ENCODE results near the gene TCF7.

DNA sequence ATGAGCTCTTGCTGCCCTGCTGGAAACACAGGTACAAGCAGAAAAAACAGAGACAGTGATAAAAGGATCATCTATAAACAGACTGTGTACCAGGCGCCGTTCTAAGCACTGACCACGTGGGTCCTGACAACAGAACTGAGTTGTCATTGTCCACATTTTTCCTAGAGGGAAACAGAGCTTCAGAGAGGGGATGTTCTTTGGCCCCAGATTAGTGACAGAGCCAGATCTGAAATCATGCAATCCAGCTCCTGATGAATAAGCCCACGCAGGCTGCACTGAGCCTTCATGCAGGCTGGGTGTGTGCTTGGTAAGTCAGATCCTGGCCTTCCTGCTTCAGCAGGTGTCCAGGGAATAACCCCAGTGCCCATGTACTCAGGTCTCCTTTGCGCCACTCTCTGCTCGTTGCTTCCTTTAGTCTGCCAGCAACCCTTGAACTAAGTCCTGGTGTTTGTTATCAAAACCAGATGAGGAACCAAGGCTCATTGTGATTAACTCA, 22.8 kb upstream of the TCF7 start:
- TF ChIP-seq, protein P1, sequence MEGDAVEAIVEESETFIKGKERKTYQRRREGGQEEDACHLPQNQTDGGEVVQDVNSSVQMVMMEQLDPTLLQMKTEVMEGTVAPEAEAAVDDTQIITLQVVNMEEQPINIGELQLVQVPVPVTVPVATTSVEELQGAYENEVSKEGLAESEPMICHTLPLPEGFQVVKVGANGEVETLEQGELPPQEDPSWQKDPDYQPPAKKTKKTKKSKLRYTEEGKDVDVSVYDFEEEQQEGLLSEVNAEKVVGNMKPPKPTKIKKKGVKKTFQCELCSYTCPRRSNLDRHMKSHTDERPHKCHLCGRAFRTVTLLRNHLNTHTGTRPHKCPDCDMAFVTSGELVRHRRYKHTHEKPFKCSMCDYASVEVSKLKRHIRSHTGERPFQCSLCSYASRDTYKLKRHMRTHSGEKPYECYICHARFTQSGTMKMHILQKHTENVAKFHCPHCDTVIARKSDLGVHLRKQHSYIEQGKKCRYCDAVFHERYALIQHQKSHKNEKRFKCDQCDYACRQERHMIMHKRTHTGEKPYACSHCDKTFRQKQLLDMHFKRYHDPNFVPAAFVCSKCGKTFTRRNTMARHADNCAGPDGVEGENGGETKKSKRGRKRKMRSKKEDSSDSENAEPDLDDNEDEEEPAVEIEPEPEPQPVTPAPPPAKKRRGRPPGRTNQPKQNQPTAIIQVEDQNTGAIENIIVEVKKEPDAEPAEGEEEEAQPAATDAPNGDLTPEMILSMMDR (CRISPR knock-in tag; IDR thresholded peaks at IDR 0.05): no peak
- TF ChIP-seq, protein P2, sequence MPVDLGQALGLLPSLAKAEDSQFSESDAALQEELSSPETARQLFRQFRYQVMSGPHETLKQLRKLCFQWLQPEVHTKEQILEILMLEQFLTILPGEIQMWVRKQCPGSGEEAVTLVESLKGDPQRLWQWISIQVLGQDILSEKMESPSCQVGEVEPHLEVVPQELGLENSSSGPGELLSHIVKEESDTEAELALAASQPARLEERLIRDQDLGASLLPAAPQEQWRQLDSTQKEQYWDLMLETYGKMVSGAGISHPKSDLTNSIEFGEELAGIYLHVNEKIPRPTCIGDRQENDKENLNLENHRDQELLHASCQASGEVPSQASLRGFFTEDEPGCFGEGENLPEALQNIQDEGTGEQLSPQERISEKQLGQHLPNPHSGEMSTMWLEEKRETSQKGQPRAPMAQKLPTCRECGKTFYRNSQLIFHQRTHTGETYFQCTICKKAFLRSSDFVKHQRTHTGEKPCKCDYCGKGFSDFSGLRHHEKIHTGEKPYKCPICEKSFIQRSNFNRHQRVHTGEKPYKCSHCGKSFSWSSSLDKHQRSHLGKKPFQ (CRISPR knock-in tag; IDR thresholded peaks at IDR 0.05; ENCODE audit: insufficient replicate concordance): no peak
- no peak for TF ChIP-seq SUZ12 (IDR thresholded peaks at IDR 0.05; ENCODE audit: low read depth, low read length)
- no peak for TF ChIP-seq POLR2A (IDR thresholded peaks at IDR 0.05; ENCODE audit: insufficient read depth in 1 of 2, low read depth in 2 of 2, low read length in 2 of 2)
- TF ChIP-seq, protein P3, sequence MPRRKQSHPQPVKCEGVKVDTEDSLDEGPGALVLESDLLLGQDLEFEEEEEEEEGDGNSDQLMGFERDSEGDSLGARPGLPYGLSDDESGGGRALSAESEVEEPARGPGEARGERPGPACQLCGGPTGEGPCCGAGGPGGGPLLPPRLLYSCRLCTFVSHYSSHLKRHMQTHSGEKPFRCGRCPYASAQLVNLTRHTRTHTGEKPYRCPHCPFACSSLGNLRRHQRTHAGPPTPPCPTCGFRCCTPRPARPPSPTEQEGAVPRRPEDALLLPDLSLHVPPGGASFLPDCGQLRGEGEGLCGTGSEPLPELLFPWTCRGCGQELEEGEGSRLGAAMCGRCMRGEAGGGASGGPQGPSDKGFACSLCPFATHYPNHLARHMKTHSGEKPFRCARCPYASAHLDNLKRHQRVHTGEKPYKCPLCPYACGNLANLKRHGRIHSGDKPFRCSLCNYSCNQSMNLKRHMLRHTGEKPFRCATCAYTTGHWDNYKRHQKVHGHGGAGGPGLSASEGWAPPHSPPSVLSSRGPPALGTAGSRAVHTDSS (CRISPR knock-in tag; conservative IDR thresholded peaks at IDR 0.05): no peak
- TF ChIP-seq, protein P4, sequence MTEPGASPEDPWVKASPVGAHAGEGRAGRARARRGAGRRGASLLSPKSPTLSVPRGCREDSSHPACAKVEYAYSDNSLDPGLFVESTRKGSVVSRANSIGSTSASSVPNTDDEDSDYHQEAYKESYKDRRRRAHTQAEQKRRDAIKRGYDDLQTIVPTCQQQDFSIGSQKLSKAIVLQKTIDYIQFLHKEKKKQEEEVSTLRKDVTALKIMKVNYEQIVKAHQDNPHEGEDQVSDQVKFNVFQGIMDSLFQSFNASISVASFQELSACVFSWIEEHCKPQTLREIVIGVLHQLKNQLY (CRISPR knock-in tag; IDR thresholded peaks at IDR 0.05): no peak
- no peak for TF ChIP-seq FOXP1 (IDR thresholded peaks at IDR 0.05)
- TF ChIP-seq FOXP1 (CRISPR knock-in tag; IDR thresholded peaks at IDR 0.05): peak; percentile 35; the same call in 1 of the 2 replicates
- TF ChIP-seq, protein P5, sequence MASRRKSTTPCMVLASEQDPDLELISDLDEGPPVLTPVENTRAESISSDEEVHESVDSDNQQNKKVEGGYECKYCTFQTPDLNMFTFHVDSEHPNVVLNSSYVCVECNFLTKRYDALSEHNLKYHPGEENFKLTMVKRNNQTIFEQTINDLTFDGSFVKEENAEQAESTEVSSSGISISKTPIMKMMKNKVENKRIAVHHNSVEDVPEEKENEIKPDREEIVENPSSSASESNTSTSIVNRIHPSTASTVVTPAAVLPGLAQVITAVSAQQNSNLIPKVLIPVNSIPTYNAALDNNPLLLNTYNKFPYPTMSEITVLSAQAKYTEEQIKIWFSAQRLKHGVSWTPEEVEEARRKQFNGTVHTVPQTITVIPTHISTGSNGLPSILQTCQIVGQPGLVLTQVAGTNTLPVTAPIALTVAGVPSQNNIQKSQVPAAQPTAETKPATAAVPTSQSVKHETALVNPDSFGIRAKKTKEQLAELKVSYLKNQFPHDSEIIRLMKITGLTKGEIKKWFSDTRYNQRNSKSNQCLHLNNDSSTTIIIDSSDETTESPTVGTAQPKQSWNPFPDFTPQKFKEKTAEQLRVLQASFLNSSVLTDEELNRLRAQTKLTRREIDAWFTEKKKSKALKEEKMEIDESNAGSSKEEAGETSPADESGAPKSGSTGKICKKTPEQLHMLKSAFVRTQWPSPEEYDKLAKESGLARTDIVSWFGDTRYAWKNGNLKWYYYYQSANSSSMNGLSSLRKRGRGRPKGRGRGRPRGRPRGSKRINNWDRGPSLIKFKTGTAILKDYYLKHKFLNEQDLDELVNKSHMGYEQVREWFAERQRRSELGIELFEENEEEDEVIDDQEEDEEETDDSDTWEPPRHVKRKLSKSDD (CRISPR knock-in tag; IDR thresholded peaks at IDR 0.05; ENCODE audit: low read depth): no peak
- TF ChIP-seq, protein P6, sequence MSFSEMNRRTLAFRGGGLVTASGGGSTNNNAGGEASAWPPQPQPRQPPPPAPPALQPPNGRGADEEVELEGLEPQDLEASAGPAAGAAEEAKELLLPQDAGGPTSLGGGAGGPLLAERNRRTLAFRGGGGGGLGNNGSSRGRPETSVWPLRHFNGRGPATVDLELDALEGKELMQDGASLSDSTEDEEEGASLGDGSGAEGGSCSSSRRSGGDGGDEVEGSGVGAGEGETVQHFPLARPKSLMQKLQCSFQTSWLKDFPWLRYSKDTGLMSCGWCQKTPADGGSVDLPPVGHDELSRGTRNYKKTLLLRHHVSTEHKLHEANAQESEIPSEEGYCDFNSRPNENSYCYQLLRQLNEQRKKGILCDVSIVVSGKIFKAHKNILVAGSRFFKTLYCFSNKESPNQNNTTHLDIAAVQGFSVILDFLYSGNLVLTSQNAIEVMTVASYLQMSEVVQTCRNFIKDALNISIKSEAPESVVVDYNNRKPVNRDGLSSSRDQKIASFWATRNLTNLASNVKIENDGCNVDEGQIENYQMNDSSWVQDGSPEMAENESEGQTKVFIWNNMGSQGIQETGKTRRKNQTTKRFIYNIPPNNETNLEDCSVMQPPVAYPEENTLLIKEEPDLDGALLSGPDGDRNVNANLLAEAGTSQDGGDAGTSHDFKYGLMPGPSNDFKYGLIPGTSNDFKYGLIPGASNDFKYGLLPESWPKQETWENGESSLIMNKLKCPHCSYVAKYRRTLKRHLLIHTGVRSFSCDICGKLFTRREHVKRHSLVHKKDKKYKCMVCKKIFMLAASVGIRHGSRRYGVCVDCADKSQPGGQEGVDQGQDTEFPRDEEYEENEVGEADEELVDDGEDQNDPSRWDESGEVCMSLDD (CRISPR knock-in tag; IDR thresholded peaks at IDR 0.05; ENCODE audit: borderline replicate concordance): no peak
- TF ChIP-seq, protein P7, sequence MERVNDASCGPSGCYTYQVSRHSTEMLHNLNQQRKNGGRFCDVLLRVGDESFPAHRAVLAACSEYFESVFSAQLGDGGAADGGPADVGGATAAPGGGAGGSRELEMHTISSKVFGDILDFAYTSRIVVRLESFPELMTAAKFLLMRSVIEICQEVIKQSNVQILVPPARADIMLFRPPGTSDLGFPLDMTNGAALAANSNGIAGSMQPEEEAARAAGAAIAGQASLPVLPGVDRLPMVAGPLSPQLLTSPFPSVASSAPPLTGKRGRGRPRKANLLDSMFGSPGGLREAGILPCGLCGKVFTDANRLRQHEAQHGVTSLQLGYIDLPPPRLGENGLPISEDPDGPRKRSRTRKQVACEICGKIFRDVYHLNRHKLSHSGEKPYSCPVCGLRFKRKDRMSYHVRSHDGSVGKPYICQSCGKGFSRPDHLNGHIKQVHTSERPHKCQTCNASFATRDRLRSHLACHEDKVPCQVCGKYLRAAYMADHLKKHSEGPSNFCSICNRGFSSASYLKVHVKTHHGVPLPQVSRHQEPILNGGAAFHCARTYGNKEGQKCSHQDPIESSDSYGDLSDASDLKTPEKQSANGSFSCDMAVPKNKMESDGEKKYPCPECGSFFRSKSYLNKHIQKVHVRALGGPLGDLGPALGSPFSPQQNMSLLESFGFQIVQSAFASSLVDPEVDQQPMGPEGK (CRISPR knock-in tag; IDR thresholded peaks at IDR 0.05): no peak
- TF ChIP-seq HES4 (CRISPR knock-in tag; IDR thresholded peaks at IDR 0.05; ENCODE audit: borderline replicate concordance): no peak

All from HepG2 (cell line).